Loucy (cell line): ENCODE results near the gene IGLL1.
A peak's percentile ranks its signal among the peaks of the same experiment; 100 is the strongest.
"Not testable (repeated sequence)": the region's sequence is repeated elsewhere in the genome, so short reads cannot be mapped to it uniquely, and the experiment has no call there.

Experiments used
- H2AFZ ChIP-seq: fragments of 200-600 bp; sonication (generic); 2 replicates; pipeline ENCODE4 v1.6.0; 2016; ENCODE audit warnings: antibody characterized with exemption, mild to moderate bottlenecking, low read length, moderate library complexity
- H3F3A ChIP-seq: fragments of 200-600 bp; 2 replicates; pipeline ENCODE4 v1.6.0; 2016; ENCODE audit warnings: antibody characterized with exemption, low read depth, mild to moderate bottlenecking
- H3K27me3 ChIP-seq: fragments of 200-600 bp; sonication (generic); 2 replicates; pipeline ENCODE4 v1.6.1; 2014; ENCODE audit warnings: low read length, mild to moderate bottlenecking; ENCODE audit not compliant: insufficient read depth, poor library complexity, severe bottlenecking
- H3K36me3 ChIP-seq: fragments of 200-600 bp; sonication (generic); 2 replicates; pipeline ENCODE4 v1.6.1; 2016; ENCODE audit warnings: low read length; ENCODE audit not compliant: insufficient read depth
- H3K4me1 ChIP-seq: fragments of 200-600 bp; sonication (generic); 2 replicates; pipeline ENCODE4 v1.5.1; 2014; ENCODE audit warnings: low read length, mild to moderate bottlenecking; ENCODE audit not compliant: insufficient read depth, poor library complexity, severe bottlenecking
- H3K4me2 ChIP-seq: fragments of 200-600 bp; sonication (generic); 2 replicates; pipeline ENCODE4 v1.6.0; 2014; ENCODE audit warnings: antibody characterized with exemption, low read length, low read depth, mild to moderate bottlenecking; ENCODE audit not compliant: poor library complexity, severe bottlenecking
- H3K4me3 ChIP-seq: fragments of 200-600 bp; sonication (generic); 2 replicates; pipeline ENCODE4 v1.5.1; 2014; ENCODE audit warnings: low read length, mild to moderate bottlenecking, mixed read lengths; ENCODE audit not compliant: poor library complexity, severe bottlenecking
- H3K79me2 ChIP-seq: fragments of 200-600 bp; sonication (generic); 2 replicates; pipeline ENCODE4 v1.6.1; 2014; ENCODE audit warnings: low read length; ENCODE audit not compliant: insufficient read depth
- H3K9ac ChIP-seq: fragments of 200-600 bp; sonication (generic); 2 replicates; pipeline ENCODE4 v1.6.0; 2014; ENCODE audit warnings: mild to moderate bottlenecking, low read depth, low read length, moderate library complexity; ENCODE audit not compliant: poor library complexity, severe bottlenecking
- H3K9me2 ChIP-seq: fragments of 200-600 bp; sonication (generic); replicated peaks from 2 replicates; pipeline ENCODE4 v1.6.1; 2016; ENCODE audit warnings: low read depth, low read length, mixed read lengths
- H3K9me3 ChIP-seq: fragments of 200-600 bp; sonication (generic); 2 replicates; pipeline ENCODE4 v1.6.1; 2014; ENCODE audit warnings: mild to moderate bottlenecking, antibody characterized with exemption, low read length, low read depth; ENCODE audit not compliant: insufficient read depth
- H4K20me1 ChIP-seq: fragments of 200-600 bp; sonication (generic); 2 replicates; pipeline ENCODE4 v1.6.0; 2014; ENCODE audit warnings: antibody characterized with exemption, low read length, mild to moderate bottlenecking; ENCODE audit not compliant: insufficient read depth, poor library complexity, severe bottlenecking
- EZH2phosphoT487 ChIP-seq: fragments of 200-600 bp; IDR thresholded peaks from 2 replicates; pipeline ENCODE4 v1.6.1; 2018; ENCODE audit warnings: antibody characterized with exemption, mild to moderate bottlenecking, moderate library complexity, borderline replicate concordance
- TF ChIP-seq, protein P1 (sequence below): fragments of 200-600 bp; sonication (generic); conservative IDR thresholded peaks from 2 replicates; pipeline ENCODE4 v1.5.1; 2014; ENCODE audit warnings: mild to moderate bottlenecking, antibody characterized with exemption, low read length

IGLL1 gene

DNA sequence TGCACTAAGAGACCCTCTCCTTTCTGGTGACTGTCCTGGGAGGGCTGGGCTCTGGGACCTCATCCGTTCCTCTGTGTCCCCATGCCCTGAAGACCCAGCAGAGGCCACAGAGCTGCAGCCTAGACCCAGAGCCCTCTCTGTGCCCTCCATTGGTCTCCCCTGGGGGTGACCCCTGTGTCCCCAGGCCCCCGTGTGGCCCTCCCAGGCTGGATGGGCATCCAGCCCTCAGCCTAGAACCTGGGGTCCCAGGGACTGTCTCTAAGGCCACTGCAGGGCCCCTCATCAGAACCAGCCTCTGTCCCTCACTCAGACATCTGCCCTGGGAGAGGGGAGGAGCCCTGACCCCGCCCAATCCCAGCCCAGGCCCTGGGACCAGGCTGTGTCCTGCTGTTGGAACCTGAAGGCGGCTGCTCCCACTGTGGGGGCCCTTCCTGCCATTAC, 5.7 kb downstream of the IGLL1 start:
- Histone ChIP-seq H3K9ac (peak overlapping the region; percentile 99), H3K4me3 (peak overlapping the region; percentile 85), H3K27me3 (peaks cover 41% of the 10 kb centered on the region), H2AFZ (no peak overlapping the region), H4K20me1 (peaks cover 32% of the 10 kb centered on the region), H3K79me2 (peaks cover 81% of the 10 kb centered on the region), H3K36me3 (peaks cover 77% of the 10 kb centered on the region), H3K9me2 (no peaks in the 10 kb centered on the region), H3K9me3 (no peaks in the 10 kb centered on the region), H3K4me2 (peak overlapping the region; percentile 99), H3K4me1 (peaks cover 25% of the 10 kb centered on the region), H3F3A (peaks cover 34% of the 10 kb centered on the region)
- TF ChIP-seq EZH2phosphoT487 = no peak
- TF ChIP-seq, protein P1, sequence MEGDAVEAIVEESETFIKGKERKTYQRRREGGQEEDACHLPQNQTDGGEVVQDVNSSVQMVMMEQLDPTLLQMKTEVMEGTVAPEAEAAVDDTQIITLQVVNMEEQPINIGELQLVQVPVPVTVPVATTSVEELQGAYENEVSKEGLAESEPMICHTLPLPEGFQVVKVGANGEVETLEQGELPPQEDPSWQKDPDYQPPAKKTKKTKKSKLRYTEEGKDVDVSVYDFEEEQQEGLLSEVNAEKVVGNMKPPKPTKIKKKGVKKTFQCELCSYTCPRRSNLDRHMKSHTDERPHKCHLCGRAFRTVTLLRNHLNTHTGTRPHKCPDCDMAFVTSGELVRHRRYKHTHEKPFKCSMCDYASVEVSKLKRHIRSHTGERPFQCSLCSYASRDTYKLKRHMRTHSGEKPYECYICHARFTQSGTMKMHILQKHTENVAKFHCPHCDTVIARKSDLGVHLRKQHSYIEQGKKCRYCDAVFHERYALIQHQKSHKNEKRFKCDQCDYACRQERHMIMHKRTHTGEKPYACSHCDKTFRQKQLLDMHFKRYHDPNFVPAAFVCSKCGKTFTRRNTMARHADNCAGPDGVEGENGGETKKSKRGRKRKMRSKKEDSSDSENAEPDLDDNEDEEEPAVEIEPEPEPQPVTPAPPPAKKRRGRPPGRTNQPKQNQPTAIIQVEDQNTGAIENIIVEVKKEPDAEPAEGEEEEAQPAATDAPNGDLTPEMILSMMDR = no peak

- H3K9me2 ChIP-seq, H2AFZ ChIP-seq, H3K9me3 ChIP-seq: not testable (repeated sequence)
- peaks cover 72% of the 10 kb centered on the region for H3K36me3 ChIP-seq
- H4K20me1 ChIP-seq = peaks cover 32% of the 10 kb centered on the region
- peaks cover 75% of the 10 kb centered on the region for H3K79me2 ChIP-seq
- peaks cover 35% of the 10 kb centered on the region for H3K27me3 ChIP-seq
- H3K4me2 ChIP-seq = peak overlapping the region; percentile 99
- peak overlapping the region; percentile 85 for H3K4me3 ChIP-seq
- peaks cover 34% of the 10 kb centered on the region for H3F3A ChIP-seq
- H3K4me1 ChIP-seq = peaks cover 25% of the 10 kb centered on the region
- peak overlapping the region; percentile 99 for H3K9ac ChIP-seq
Observed at GRCh38 chr22:23573701-23574235, 6.3 kb downstream of the IGLL1 start.

GRCh38 chr22:23573106-23573505, 7.0 kb downstream of the IGLL1 start:
- Histone ChIP-seq H3K36me3 (peaks cover 65% of the 10 kb centered on the region), H4K20me1 (peaks cover 32% of the 10 kb centered on the region), H3K4me3 (peak overlapping the region; percentile 85), H3K4me2 (peak overlapping the region; percentile 99), H3K27me3 (peaks cover 28% of the 10 kb centered on the region), H3K4me1 (peaks cover 25% of the 10 kb centered on the region), H3K9ac (peak overlapping the region; percentile 99), H3F3A (peaks cover 35% of the 10 kb centered on the region), H3K79me2 (peaks cover 68% of the 10 kb centered on the region)
- H3K9me3 ChIP-seq, H2AFZ ChIP-seq, H3K9me2 ChIP-seq: not testable (repeated sequence)

DNA sequence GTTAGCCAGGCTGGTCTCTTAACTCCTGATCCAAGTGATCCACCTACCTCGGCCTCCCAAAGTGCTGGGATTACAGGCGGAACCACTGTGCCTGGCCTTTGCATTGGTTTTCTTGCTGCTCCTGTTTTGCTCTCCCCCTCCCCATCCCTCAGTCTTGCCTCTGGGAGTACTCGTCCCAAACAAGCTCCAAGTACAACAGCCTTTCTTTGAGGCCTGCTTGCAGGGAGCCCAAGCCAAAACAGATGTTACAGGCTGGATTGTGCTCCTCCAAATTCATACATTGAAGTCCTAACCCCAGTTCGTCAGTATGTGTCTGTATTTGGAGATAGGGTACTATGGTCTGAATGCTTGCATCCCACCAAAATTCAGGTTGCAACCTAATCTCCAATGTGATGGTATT, 8.6 kb downstream of the IGLL1 start:
- H3F3A ChIP-seq = peaks cover 31% of the 10 kb centered on the region
- peaks cover 32% of the 10 kb centered on the region for H4K20me1 ChIP-seq
- TF ChIP-seq EZH2phosphoT487 = no peak
- TF ChIP-seq, protein P1 = no peak
- H3K4me3 ChIP-seq = peak overlapping the region; percentile 1
- no peak overlapping the region for H2AFZ ChIP-seq
- no peaks in the 10 kb centered on the region for H3K9me3 ChIP-seq
- peaks cover 12% of the 10 kb centered on the region for H3K27me3 ChIP-seq
- no peak overlapping the region for H3K9ac ChIP-seq
- H3K9me2 ChIP-seq = no peaks in the 10 kb centered on the region
- peaks cover 51% of the 10 kb centered on the region for H3K36me3 ChIP-seq
- peaks cover 58% of the 10 kb centered on the region for H3K79me2 ChIP-seq
- peaks cover 34% of the 10 kb centered on the region for H3K4me1 ChIP-seq
- H3K4me2 ChIP-seq = no peak overlapping the region
